ENCODE measurements around the gene GIMAP8.
A peak's percentile ranks its signal among the peaks of the same experiment; 100 is the strongest.
"Not testable (repeated sequence)": the region's sequence is repeated elsewhere in the genome, so short reads cannot be mapped to it uniquely, and the experiment has no call there.

GIMAP8 gene

GRCh38 chr7:150461520-150461919 lies 11.1 kb downstream of the GIMAP8 start:
- DNase-seq = no peak

- no peak for DNase-seq
Observed at GRCh38 chr7:150462413-150462812, 12.0 kb downstream of the GIMAP8 start.

GRCh38 chr7:150463461-150463860 lies 13.0 kb downstream of the GIMAP8 start:
- no peak for DNase-seq

GRCh38 chr7:150464962-150465361 lies 14.5 kb downstream of the GIMAP8 start:
- DNase-seq = no peak

GRCh38 chr7:150465414-150465813 lies 15.0 kb downstream of the GIMAP8 start:
- DNase-seq = no peak

GRCh38 chr7:150466477-150466876 lies 16.0 kb downstream of the GIMAP8 start:
- DNase-seq = no peak

GRCh38 chr7:150468241-150468640 lies 17.8 kb downstream of the GIMAP8 start:
- no peak for DNase-seq

GRCh38 chr7:150471886-150472285 lies 21.5 kb downstream of the GIMAP8 start:
- no peak for DNase-seq

- no peak for DNase-seq
Observed at GRCh38 chr7:150473902-150474301, 23.5 kb downstream of the GIMAP8 start.

- DNase-seq = no peak
Observed at GRCh38 chr7:150476285-150476684, 25.9 kb downstream of the GIMAP8 start.

- no peak for DNase-seq
Observed at GRCh38 chr7:150476819-150477631, 26.6 kb downstream of the GIMAP8 start.

- no peak for DNase-seq
Observed at GRCh38 chr7:150479023-150479716, 28.7 kb downstream of the GIMAP8 start.

- DNase-seq = no peak
Observed at GRCh38 chr7:150481186-150481920, 30.9 kb downstream of the GIMAP8 start.

GRCh38 chr7:150481922-150482321 lies 31.5 kb downstream of the GIMAP8 start:
- no peak for DNase-seq

- DNase-seq = peak in 2 of 51 donors; percentile 3 to 10
Observed at GRCh38 chr7:150483514-150483913, 33.1 kb downstream of the GIMAP8 start.

GRCh38 chr7:150484071-150484470 lies 33.6 kb downstream of the GIMAP8 start:
- DNase-seq = not testable (repeated sequence)

- DNase-seq = no peak
Observed at GRCh38 chr7:150487625-150488024, 37.2 kb downstream of the GIMAP8 start.

GRCh38 chr7:150489782-150490181 lies 39.4 kb downstream of the GIMAP8 start:
- no peak for DNase-seq

- not testable (repeated sequence) for DNase-seq
Observed at GRCh38 chr7:150493442-150493841, 43.0 kb downstream of the GIMAP8 start.

- DNase-seq = no peak
Observed at GRCh38 chr7:150502519-150502918, 52.1 kb downstream of the GIMAP8 start.

GRCh38 chr7:150503155-150503554 lies 52.7 kb downstream of the GIMAP8 start:
- no peak for DNase-seq

GRCh38 chr7:150503581-150503980 lies 53.2 kb downstream of the GIMAP8 start:
- no peak for DNase-seq
